DND-41 (cell line): Measurements from ENCODE around the gene AKAP5.

Experiments
- EZH2 ChIP-seq: IDR thresholded peaks from 3 replicates; pipeline ENCODE4 v1.6.1; 2012; ENCODE audit warnings: borderline replicate concordance, low read depth, mild to moderate bottlenecking, moderate library complexity, low read length, inconsistent platforms; ENCODE audit not compliant: severe bottlenecking
- TF ChIP-seq, protein P1 (sequence below): IDR thresholded peaks from 2 replicates; pipeline ENCODE4 v1.5.1; 2012; ENCODE audit warnings: borderline replicate concordance, low read length, moderate library complexity, mild to moderate bottlenecking; ENCODE audit not compliant: poor library complexity, severe bottlenecking; ENCODE audit errors: extremely low read depth

DNA sequence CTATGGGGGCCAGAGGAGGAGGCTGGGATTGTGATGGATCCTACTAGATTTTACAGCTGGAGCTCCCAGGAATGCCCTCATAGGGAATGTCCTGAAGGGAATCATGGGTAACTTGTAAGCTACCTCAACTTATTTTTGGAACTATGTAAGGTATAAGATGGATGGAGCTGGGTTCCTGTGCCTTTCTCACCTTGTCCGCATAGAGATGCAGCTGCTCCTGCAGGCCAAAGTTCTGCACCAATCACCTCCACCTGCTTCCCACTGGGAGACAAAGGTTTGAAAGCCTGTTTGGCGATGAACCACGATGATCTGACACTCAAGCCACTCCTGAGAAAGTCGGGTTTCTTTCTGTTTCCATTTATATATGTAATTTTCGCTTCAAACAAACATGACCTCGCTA lies 648 bp upstream of the AKAP5 start:
- TF ChIP-seq, protein P1, sequence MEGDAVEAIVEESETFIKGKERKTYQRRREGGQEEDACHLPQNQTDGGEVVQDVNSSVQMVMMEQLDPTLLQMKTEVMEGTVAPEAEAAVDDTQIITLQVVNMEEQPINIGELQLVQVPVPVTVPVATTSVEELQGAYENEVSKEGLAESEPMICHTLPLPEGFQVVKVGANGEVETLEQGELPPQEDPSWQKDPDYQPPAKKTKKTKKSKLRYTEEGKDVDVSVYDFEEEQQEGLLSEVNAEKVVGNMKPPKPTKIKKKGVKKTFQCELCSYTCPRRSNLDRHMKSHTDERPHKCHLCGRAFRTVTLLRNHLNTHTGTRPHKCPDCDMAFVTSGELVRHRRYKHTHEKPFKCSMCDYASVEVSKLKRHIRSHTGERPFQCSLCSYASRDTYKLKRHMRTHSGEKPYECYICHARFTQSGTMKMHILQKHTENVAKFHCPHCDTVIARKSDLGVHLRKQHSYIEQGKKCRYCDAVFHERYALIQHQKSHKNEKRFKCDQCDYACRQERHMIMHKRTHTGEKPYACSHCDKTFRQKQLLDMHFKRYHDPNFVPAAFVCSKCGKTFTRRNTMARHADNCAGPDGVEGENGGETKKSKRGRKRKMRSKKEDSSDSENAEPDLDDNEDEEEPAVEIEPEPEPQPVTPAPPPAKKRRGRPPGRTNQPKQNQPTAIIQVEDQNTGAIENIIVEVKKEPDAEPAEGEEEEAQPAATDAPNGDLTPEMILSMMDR: no peak
- TF ChIP-seq EZH2: no peak
